A673 (cell line): Measurements from ENCODE around the gene ZIC5. TPM values are rescaled to one million over a fixed set of nuclear protein-coding genes. Genes with fewer than 3 reads are reported as not detected.
A peak's percentile ranks its signal among the peaks of the same experiment; 100 is the strongest.

Experiments
- BruUV-seq: library from RNA; stranded (reverse); fragments of 400-500 nt; replicated peaks from 2 replicates; lab custom pipeline; 2021; lab: Mats Ljungman, UMichigan
- CTCF ChIA-PET: fragments of 300-600 bp; sonication (Branson Sonifier 250); formaldehyde crosslinking; loops from one replicate; lab custom pipeline; 2022; ENCODE audit warnings: antibody characterized with exemption; lab: Charles Lee
- POLR2A ChIA-PET: fragments of 300-600 bp; sonication (Branson Sonifier 250); formaldehyde crosslinking; loops from one replicate; lab custom pipeline; 2022; ENCODE audit warnings: antibody characterized with exemption; ENCODE audit not compliant: low non-redundant PET; lab: Charles Lee
- DNase-seq: peaks from one replicate; pipeline ENCODE4 v3.0.0-alpha.2; 2015; ENCODE audit warnings: low spot score
- H3K27ac ChIP-seq: fragments of 200-600 bp; sonication (generic); 2 replicates; pipeline ENCODE4 v1.5.1; 2016; ENCODE audit warnings: mixed run types, low read depth, mild to moderate bottlenecking, mixed read lengths, antibody characterized with exemption, low read length; ENCODE audit not compliant: poor library complexity, severe bottlenecking
- H3K27me3 ChIP-seq: fragments of 200-600 bp; sonication (generic); replicated peaks from 2 replicates; pipeline ENCODE4 v1.6.1; 2017; ENCODE audit warnings: mixed run types, low read depth, mild to moderate bottlenecking, mixed read lengths, antibody characterized with exemption, low read length; ENCODE audit not compliant: insufficient read depth, poor library complexity
- H3K36me3 ChIP-seq: fragments of 200-600 bp; sonication (generic); 2 replicates; pipeline ENCODE4 v1.6.1; 2016; ENCODE audit warnings: mixed run types, mild to moderate bottlenecking, mixed read lengths, antibody characterized with exemption, low read length; ENCODE audit not compliant: insufficient read depth, poor library complexity, severe bottlenecking
- H3K4me1 ChIP-seq: fragments of 200-600 bp; sonication (generic); 2 replicates; pipeline ENCODE4 v1.6.1; 2017; ENCODE audit warnings: mixed run types, mild to moderate bottlenecking, mixed read lengths, antibody characterized with exemption, low read length; ENCODE audit not compliant: insufficient read depth, poor library complexity, severe bottlenecking
- H3K4me3 ChIP-seq: fragments of 200-600 bp; sonication (generic); 2 replicates; pipeline ENCODE4 v1.5.1; 2016; ENCODE audit warnings: low read depth, mixed run types, mild to moderate bottlenecking, mixed read lengths, low read length; ENCODE audit not compliant: poor library complexity, severe bottlenecking
- H3K9me3 ChIP-seq: fragments of 200-600 bp; sonication (generic); 2 replicates; pipeline ENCODE4 v1.6.1; 2016; ENCODE audit warnings: mixed run types, low read depth, mild to moderate bottlenecking, mixed read lengths, antibody characterized with exemption, low read length; ENCODE audit not compliant: poor library complexity, severe bottlenecking
- EZH2 ChIP-seq: fragments of 200-600 bp; sonication (generic); IDR thresholded peaks from 2 replicates; pipeline ENCODE4 v1.6.1; 2017; ENCODE audit warnings: borderline replicate concordance, low read depth, mild to moderate bottlenecking, mixed read lengths, antibody characterized with exemption, low read length; ENCODE audit not compliant: poor library complexity, severe bottlenecking
- intact Hi-C: fragments of 100-400 bp; cut with micrococcal nuclease; formaldehyde crosslinking; loops from one replicate; pipeline ENCODE4 v1.10.0; 2022; ENCODE audit not compliant: unreplicated experiment
- total RNA-seq: library from RNA; stranded (reverse); gene quantifications from 2 replicates; pipeline ENCODE4 v1.2.3, GENCODE V29; 2021
- TF ChIP-seq, protein P1 (sequence below): fragments of 300-800, 200-600 bp; sonication (generic); conservative IDR thresholded peaks from 2 replicates; pipeline ENCODE4 v1.5.1; 2017; ENCODE audit warnings: low read depth, mild to moderate bottlenecking, antibody characterized with exemption, low read length, moderate library complexity, mixed read lengths

ZIC5 gene
- total RNA-seq, 1 experiment from 2014 or later = 25.2 TPM

DNA sequence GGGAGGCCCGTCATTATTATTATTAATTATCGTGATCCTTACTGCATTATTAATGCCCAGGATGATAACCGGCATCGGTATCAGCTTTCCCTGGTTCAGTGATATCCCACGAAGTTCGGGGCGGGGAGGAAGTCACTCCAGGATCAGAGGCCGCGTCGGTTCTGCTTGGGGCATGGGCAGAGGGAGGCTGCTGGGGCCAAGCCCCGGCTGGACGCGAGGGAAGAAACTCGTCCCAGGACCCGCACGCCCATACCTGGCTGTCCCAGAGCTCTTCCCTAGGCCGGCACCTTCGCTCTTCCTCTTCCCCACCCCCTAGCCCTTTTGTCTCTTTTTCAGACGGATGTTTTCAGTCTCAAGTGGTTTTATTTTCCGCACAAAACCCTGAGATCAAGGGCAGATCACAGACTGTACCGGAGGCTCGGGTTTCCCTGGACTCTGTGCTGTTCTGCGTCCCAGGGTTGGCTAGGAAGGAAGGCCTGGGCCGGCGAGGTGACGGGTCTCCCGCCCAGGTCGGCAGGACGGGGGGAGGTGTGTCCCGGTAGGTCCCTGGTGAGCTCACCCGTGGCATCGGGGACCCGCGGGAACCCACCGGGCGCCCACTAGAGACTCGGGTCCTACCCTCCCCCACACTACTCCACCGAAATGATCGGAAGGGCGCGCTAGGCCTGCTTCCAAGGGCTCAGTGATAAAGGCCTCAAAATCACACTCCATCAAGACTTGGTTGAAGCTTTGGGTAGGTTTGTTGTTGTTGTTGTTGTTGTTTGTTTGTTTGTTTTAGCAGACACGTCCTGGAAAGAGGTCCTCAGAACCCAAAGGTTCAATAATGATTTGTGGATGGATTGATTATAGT is 17.9 kb upstream of the ZIC5 start:
- Histone ChIP-seq H3K4me1 (peaks cover 66% of the 10 kb centered on the region), H3K27me3 (no peaks in the 10 kb centered on the region), H3K36me3 (peaks cover 33% of the 10 kb centered on the region), H3K4me3 (peak overlapping the region; percentile 95), H3K27ac (peak overlapping the region; percentile 96), H3K9me3 (no peaks in the 10 kb centered on the region)
- DNase-seq = peak; percentile 68
- TF ChIP-seq EZH2 = no peak
- TF ChIP-seq, protein P1, sequence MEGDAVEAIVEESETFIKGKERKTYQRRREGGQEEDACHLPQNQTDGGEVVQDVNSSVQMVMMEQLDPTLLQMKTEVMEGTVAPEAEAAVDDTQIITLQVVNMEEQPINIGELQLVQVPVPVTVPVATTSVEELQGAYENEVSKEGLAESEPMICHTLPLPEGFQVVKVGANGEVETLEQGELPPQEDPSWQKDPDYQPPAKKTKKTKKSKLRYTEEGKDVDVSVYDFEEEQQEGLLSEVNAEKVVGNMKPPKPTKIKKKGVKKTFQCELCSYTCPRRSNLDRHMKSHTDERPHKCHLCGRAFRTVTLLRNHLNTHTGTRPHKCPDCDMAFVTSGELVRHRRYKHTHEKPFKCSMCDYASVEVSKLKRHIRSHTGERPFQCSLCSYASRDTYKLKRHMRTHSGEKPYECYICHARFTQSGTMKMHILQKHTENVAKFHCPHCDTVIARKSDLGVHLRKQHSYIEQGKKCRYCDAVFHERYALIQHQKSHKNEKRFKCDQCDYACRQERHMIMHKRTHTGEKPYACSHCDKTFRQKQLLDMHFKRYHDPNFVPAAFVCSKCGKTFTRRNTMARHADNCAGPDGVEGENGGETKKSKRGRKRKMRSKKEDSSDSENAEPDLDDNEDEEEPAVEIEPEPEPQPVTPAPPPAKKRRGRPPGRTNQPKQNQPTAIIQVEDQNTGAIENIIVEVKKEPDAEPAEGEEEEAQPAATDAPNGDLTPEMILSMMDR = no peak
- BruUV-seq = no TSS peak
- intact Hi-C loops = loop anchor here (10.0 kb wide), 1 partner anchor 95 kb away; the partner anchor contains the start of gene PCCA
- ChIA-PET CTCF (interaction anchor here (0.6 kb wide), 1 partner anchor 245 kb away, joined by 3 read pairs; no protein-coding TSS in a partner anchor), POLR2A (interaction anchor here (0.6 to 0.7 kb wide), 3 partner anchors 8 to 424 kb away, joined by 3 to 4 read pairs (median 3); partner anchors contain the start of gene ZIC2)

DNA sequence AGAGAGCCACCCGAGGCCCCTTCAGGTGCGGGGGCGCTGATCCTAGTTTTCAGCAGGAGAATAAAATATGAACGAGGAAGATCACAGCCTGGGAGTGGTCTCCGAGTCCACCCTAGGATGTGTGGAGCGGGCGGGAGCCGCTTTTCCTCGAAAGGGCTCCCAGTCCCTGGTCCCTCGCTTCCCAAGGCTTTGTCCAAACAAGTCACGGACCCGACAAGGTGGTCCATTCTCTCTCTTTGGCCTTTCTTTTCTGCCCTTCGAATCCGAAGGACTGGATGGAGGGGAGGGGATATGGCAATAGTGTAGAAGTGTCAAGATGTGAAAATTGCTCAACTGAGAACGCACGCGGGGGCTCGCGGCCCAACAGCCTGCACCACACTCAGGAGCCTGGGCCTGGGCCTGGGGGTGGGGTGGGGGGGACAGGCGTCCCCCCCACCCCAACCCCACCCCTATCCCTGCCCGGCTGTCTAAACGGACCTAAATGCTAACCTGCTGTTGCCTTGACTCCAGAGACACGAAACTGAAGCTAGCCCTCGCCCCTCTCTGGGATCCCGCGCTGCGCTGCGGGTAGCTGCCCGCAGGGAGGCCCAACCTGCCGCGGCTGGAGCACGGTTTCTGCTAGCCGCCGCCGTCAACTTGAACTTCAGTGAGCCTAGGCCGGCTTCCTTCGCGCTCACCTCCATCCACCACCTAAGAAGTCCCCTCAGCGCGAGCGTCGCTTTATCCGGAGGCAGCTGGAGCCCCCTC is 17.1 kb upstream of the ZIC5 start:
- peaks cover 60% of the 10 kb centered on the region for H3K4me1 ChIP-seq
- H3K27ac ChIP-seq = peak overlapping the region; percentile 96
- DNase-seq = peak; percentile 77
- no peaks in the 10 kb centered on the region for H3K27me3 ChIP-seq
- H3K4me3 ChIP-seq = peak overlapping the region; percentile 95
- no TSS peak for BruUV-seq
- intact Hi-C loops = no loop called here
- POLR2A ChIA-PET = interaction anchor here (0.6 kb wide), 1 partner anchor 425 kb away, joined by 3 read pairs; no protein-coding TSS in a partner anchor
- no peaks in the 10 kb centered on the region for H3K9me3 ChIP-seq
- peaks cover 41% of the 10 kb centered on the region for H3K36me3 ChIP-seq
- CTCF ChIA-PET = interaction anchor here (0.6 kb wide), 1 partner anchor 246 kb away, joined by 3 read pairs; no protein-coding TSS in a partner anchor
- TF ChIP-seq EZH2 = no peak
- TF ChIP-seq, protein P1 = no peak
